ENCODE results near the gene ACTRT1.

GRCh38 chrX:128020701-128021100, 31.5 kb downstream of the ACTRT1 start:
- TF ChIP-seq POLR2AphosphoS5 (IDR thresholded peaks at IDR 0.05; ENCODE audit: low read depth, low read length), result no peak
- TF ChIP-seq CTCF (IDR thresholded peaks at IDR 0.05), result no peak
